Liver (tissue), 3 donors: ENCODE results near the gene AXDND1.

Source experiments
- HNF4A ChIP-seq, 2 donors: conservative IDR thresholded peaks; 2 replicates each; pipeline ENCODE4 v1.6.1; 2016; ENCODE audit warnings: antibody characterized with exemption in 2 of 2, mild to moderate bottlenecking in 2 of 2
- TF ChIP-seq, protein P1 (sequence below): fragments of 150-350 bp; IDR thresholded peaks from 2 replicates; pipeline ENCODE4 v1.5.1; 2017; ENCODE audit warnings: improper control_type of control experiment, low read depth, low read length; ENCODE audit not compliant: missing input control
- donor health status: healthy.
- donor health status: healthy.

DNA sequence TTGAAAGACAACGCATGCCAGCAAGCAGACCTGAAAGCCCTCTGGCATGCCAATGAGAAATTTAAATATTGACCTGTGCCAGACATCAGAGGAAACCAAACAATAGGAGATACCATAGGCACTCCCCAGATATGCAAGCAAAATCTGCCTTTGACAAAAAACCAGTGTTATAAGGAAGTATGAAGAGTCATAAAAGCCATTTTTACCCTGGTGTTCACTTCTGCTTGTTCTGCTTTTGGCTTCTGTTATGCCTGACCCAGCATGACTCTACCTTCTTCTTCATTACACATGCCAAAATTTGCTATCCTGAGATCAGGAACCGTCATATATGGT is 183.6 kb downstream of the AXDND1 start:
- TF ChIP-seq, protein P1, sequence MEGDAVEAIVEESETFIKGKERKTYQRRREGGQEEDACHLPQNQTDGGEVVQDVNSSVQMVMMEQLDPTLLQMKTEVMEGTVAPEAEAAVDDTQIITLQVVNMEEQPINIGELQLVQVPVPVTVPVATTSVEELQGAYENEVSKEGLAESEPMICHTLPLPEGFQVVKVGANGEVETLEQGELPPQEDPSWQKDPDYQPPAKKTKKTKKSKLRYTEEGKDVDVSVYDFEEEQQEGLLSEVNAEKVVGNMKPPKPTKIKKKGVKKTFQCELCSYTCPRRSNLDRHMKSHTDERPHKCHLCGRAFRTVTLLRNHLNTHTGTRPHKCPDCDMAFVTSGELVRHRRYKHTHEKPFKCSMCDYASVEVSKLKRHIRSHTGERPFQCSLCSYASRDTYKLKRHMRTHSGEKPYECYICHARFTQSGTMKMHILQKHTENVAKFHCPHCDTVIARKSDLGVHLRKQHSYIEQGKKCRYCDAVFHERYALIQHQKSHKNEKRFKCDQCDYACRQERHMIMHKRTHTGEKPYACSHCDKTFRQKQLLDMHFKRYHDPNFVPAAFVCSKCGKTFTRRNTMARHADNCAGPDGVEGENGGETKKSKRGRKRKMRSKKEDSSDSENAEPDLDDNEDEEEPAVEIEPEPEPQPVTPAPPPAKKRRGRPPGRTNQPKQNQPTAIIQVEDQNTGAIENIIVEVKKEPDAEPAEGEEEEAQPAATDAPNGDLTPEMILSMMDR: no peak
- no peak for TF ChIP-seq HNF4A (conservative IDR thresholded peaks at IDR 0.05)
